Measurements from ENCODE around the gene PNP. TPM values are rescaled to one million over a fixed set of nuclear protein-coding genes. Genes with fewer than 3 reads are reported as not detected.
"Not testable (repeated sequence)": the region's sequence is repeated elsewhere in the genome, so short reads cannot be mapped to it uniquely, and the experiment has no call there.

PNP gene
- total RNA-seq, 4 donors from 2014 or later = 28.4 to 437 (median 117) TPM

GRCh38 chr14:20501346-20501745 lies 32.1 kb downstream of the PNP start:
- no peak for ATAC-seq (ENCODE audit: low FRiP score)
- TF ChIP-seq, protein P1, sequence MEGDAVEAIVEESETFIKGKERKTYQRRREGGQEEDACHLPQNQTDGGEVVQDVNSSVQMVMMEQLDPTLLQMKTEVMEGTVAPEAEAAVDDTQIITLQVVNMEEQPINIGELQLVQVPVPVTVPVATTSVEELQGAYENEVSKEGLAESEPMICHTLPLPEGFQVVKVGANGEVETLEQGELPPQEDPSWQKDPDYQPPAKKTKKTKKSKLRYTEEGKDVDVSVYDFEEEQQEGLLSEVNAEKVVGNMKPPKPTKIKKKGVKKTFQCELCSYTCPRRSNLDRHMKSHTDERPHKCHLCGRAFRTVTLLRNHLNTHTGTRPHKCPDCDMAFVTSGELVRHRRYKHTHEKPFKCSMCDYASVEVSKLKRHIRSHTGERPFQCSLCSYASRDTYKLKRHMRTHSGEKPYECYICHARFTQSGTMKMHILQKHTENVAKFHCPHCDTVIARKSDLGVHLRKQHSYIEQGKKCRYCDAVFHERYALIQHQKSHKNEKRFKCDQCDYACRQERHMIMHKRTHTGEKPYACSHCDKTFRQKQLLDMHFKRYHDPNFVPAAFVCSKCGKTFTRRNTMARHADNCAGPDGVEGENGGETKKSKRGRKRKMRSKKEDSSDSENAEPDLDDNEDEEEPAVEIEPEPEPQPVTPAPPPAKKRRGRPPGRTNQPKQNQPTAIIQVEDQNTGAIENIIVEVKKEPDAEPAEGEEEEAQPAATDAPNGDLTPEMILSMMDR (IDR thresholded peaks at IDR 0.05) = no peak
- DNase-seq (ENCODE audit: low spot score) = no peak

- TF ChIP-seq, protein P1 (IDR thresholded peaks at IDR 0.05) = no peak
- DNase-seq (ENCODE audit: low spot score) = no peak
- no peak for ATAC-seq (ENCODE audit: low FRiP score)
Measured at GRCh38 chr14:20503898-20504297, 34.7 kb downstream of the PNP start.

GRCh38 chr14:20506276-20506675 lies 37.1 kb downstream of the PNP start:
- DNase-seq (ENCODE audit: low spot score); ATAC-seq (ENCODE audit: low FRiP score): not testable (repeated sequence)

DNA sequence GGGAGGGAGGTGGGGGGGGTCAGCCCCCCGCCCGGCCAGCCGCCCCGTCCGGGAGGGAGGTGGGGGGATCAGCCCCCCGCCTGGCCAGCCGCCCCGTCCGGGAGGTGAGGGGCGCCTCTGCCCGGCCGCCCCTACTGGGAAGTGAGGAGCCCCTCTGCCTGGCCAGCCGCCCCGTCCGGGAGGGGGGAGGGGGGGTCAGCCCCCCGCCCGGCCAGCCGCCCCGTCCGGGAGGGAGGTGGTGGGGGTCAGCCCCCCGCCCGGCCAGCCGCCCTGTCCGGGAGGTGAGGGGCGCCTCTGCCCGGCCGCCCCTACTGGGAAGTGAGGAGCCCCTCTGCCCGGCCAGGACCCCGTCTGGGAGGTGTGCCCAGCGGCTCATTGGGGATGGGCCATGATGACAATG lies 37.5 kb downstream of the PNP start:
- DNase-seq (ENCODE audit: low spot score); ATAC-seq (ENCODE audit: low FRiP score): not testable (repeated sequence)

DNA sequence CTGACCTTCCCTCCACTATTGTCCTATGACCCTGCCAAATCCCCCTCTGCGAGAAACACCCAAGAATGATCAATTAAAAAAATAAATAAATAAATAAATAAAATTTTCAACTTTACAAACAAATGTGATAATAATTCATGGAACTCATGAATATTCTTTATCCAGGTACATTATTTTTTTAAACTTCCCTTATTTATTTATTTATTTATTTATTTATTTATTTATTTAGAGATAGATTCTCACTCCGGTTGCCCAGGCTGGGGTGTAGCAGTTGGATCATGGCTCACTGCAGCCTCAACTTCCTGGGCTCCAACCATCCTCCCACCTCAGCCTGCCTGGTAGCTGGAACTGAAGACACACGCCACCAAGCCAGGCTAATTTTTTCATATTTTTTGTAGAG lies 38.3 kb downstream of the PNP start:
- DNase-seq (ENCODE audit: low spot score); ATAC-seq (ENCODE audit: low FRiP score): not testable (repeated sequence)

DNA sequence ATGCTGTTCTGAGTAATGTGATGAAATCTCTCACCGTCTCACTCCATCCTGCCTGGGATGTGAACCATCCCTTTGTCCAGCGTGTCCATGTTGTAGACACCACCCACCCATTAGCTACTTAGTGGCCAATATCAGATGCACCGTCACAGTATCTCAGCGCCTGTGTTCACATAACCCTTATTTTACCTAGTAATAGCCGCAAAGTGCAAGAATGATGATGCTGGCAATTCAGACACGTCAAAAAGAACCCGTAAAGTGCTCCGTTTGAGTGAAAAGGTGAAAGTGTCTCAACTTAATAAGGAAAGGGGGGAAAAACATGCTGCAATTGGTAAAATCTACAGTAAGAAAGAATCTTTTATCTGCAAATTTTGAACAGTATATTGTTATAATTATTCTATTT lies 39.2 kb downstream of the PNP start:
- TF ChIP-seq, protein P1 (IDR thresholded peaks at IDR 0.05) = no peak
- DNase-seq (ENCODE audit: low spot score) = no peak
- no peak for ATAC-seq (ENCODE audit: low FRiP score)

DNA sequence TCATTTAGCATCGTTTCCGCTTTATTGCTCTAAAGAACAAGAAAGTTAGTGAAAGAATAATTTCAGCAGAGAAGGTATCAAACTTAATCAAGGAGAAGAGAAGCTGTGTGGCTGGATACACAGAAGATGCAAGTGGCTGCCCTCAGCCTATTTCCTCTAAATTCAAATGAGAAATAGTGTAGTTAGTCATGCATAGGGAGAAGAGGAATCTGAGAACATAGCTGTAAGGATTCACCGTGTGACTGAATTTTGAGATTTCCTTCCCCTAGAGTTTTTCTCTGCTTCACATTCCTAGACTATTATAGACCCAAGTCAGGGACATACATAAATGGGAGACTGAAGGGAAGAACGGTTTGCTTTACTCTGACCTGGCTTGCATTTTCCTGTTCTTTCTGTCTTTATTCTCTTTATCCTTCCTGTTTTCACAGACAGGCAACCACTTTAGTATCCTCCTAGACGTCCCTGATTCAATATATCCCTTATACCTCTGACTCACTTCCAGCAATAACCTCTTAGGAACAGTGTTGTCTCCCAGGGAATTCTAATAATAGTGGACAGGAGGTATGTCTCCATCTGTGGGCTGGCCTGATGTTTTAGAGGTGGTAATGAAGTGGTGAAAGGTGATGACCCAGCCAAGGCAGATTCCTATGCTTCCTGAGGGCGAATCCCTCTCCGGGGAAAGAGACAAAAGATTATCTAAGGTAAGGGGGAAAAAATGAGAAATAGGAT lies 43.1 kb downstream of the PNP start:
- TF ChIP-seq, protein P1 (IDR thresholded peaks at IDR 0.05) = no peak
- ATAC-seq (ENCODE audit: low FRiP score) = no peak
- DNase-seq (ENCODE audit: low spot score) = no peak

DNA sequence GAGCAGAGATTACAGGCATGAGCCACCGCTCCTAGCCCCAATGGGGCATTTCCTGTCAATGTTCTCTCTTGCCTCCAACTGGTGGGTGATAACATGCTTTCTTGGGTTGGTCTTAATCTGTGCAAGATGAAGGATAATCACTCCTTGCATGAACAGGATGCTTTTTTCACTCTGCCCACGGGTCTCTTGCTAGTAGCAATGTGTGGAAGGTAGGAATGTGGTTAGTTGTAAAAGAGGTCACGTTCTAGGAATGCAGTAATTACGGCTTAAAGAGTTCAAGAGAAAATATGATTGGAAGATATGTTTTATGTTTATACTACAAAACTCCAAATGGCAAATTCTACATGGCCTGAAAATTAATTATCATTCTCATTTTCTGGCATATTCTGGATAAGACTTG lies 46.6 kb downstream of the PNP start:
- TF ChIP-seq, protein P1 (IDR thresholded peaks at IDR 0.05) = no peak
- ATAC-seq (ENCODE audit: low FRiP score) (no peak), DNase-seq (ENCODE audit: low spot score) (no peak)

GRCh38 chr14:20516921-20517320 lies 47.7 kb downstream of the PNP start:
- ATAC-seq (ENCODE audit: low FRiP score) = no peak
- TF ChIP-seq, protein P1 (IDR thresholded peaks at IDR 0.05) = no peak

More at GRCh38 chr14:20516921-20517320, 47.7 kb downstream of the PNP start:
- DNase-seq (ENCODE audit: low spot score) = no peak
